GM12878 (cell line): ENCODE data around the gene FAT1.

Source experiments
- ETV6 ChIP-seq, 2 experiments: fragments of 450-650 bp in 1 of 2; IDR thresholded peaks in 1 of 2; conservative IDR thresholded peaks in 1 of 2; 2 replicates each; pipeline ENCODE4 v1.6.1; 2014; ENCODE audit warnings: antibody characterized with exemption in 1 of 2, borderline replicate concordance in 1 of 2, low read depth in 1 of 2, mild to moderate bottlenecking in 1 of 2, moderate library complexity in 1 of 2
- EZH2 ChIP-seq: IDR thresholded peaks from 2 replicates; pipeline ENCODE4 v1.6.1; 2012; ENCODE audit warnings: low read depth, mild to moderate bottlenecking, control low read depth, inconsistent platforms, low read length, borderline replicate concordance; ENCODE audit not compliant: control insufficient read depth
- NBN ChIP-seq: fragments of 450-650 bp; IDR thresholded peaks from 2 replicates; pipeline ENCODE4 v1.6.1; 2016
- NR2C2 ChIP-seq: IDR thresholded peaks from 2 replicates; pipeline ENCODE4 v1.6.1; 2011; ENCODE audit warnings: borderline replicate concordance, low read depth; ENCODE audit not compliant: control insufficient read depth, insufficient read length
- RFX5 ChIP-seq: IDR thresholded peaks from 2 replicates; pipeline ENCODE4 v1.6.1; 2011; ENCODE audit warnings: low read depth, low read length, improper control_type of control experiment
- SIX5 ChIP-seq: IDR thresholded peaks from 2 replicates; pipeline ENCODE4 v1.6.1; 2011; ENCODE audit warnings: mild to moderate bottlenecking, low read depth, low read length, moderate library complexity; ENCODE audit not compliant: severe bottlenecking
- SMAD5 ChIP-seq: IDR thresholded peaks from 2 replicates; pipeline ENCODE4 v1.6.1; 2016; ENCODE audit warnings: antibody characterized with exemption, low read depth
- SREBF2 ChIP-seq: IDR thresholded peaks from 2 replicates; pipeline ENCODE4 v1.6.1; 2012; ENCODE audit warnings: mild to moderate bottlenecking, low read length
- YY1 ChIP-seq: IDR thresholded peaks from 2 replicates; pipeline ENCODE4 v1.6.1; 2011; ENCODE audit warnings: low read depth, mild to moderate bottlenecking, low read length
- TF ChIP-seq, protein P1 (sequence below), 3 experiments: IDR thresholded peaks in 2 of 3; conservative IDR thresholded peaks in 1 of 3; 2 replicates each; pipeline ENCODE4 v1.5.1; 2011; ENCODE audit warnings: low read depth in 3 of 3, low read length in 3 of 3, mild to moderate bottlenecking in 3 of 3, control low read depth in 2 of 3, moderate library complexity in 2 of 3, inconsistent platforms in 1 of 3, mixed read lengths in 1 of 3; ENCODE audit not compliant: control insufficient read depth in 2 of 3, insufficient read depth in 1 of 3; ENCODE audit errors: extremely low read depth in 1 of 3

DNA sequence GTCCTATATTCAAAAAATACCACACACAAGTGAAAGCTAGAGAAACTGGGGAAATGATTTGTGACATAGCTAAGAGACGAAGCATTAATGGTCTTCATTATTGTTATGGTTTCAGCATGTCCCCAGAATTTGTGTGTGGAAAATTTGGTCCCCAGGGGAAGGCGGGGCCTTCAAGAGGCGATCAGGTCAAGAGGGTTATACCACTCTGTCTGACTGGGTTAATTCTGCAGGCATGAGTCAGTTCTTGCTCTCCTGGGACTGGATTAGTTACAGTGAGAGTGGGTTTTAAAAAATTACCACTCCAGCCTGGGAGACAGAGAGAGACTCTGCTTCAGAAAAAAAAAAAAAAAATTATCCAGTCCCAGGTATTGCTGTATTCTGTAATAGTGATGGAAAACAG lies 166.2 kb downstream of the FAT1 start:
- TF ChIP-seq, protein P1, sequence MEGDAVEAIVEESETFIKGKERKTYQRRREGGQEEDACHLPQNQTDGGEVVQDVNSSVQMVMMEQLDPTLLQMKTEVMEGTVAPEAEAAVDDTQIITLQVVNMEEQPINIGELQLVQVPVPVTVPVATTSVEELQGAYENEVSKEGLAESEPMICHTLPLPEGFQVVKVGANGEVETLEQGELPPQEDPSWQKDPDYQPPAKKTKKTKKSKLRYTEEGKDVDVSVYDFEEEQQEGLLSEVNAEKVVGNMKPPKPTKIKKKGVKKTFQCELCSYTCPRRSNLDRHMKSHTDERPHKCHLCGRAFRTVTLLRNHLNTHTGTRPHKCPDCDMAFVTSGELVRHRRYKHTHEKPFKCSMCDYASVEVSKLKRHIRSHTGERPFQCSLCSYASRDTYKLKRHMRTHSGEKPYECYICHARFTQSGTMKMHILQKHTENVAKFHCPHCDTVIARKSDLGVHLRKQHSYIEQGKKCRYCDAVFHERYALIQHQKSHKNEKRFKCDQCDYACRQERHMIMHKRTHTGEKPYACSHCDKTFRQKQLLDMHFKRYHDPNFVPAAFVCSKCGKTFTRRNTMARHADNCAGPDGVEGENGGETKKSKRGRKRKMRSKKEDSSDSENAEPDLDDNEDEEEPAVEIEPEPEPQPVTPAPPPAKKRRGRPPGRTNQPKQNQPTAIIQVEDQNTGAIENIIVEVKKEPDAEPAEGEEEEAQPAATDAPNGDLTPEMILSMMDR (IDR thresholded peaks at IDR 0.05 in 2 of 3, conservative IDR thresholded peaks at IDR 0.05 in 1 of 3; ENCODE audit: control insufficient read depth in 2 of 3, extremely low read depth in 1 of 3, insufficient read depth in 1 of 3, low read depth in 3 of 3, low read length in 3 of 3) = no peak
- TF ChIP-seq NBN (no peak), YY1 (no peak), RFX5 (no peak), NR2C2 (no peak), ETV6 (conservative IDR thresholded peaks at IDR 0.05 in 1 of 2, IDR thresholded peaks at IDR 0.05 in 1 of 2; ENCODE audit: borderline replicate concordance in 1 of 2, low read depth in 1 of 2) (no peak), EZH2 (no peak), SREBF2 (no peak), SMAD5 (no peak), SIX5 (no peak)
